Measurements from ENCODE around the gene IQSEC1. TPM values are rescaled to one million over a fixed set of nuclear protein-coding genes. Genes with fewer than 3 reads are reported as not detected.

Gene IQSEC1
- total RNA-seq, 1 donor from 2014 or later: 41.7 TPM

GRCh38 chr3:12940854-12941253 is 132.4 kb downstream of the IQSEC1 start:
- Mint-ChIP-seq H3K36me3 (peaks cover 3% of the 10 kb centered on the region), H3K9me3 (no peaks in the 10 kb centered on the region), H3K4me3 (no peak overlapping the region), H3K27me3 (ENCODE audit: low read depth) (no peaks in the 10 kb centered on the region), H3K4me1 (peaks cover 18% of the 10 kb centered on the region), H3K27ac (no peak overlapping the region)
- no peak for DNase-seq (ENCODE audit: low spot score in 2 of 2, unreplicated experiment in 2 of 2)
- no peak for TF ChIP-seq CTCF (IDR thresholded peaks at IDR 0.05; ENCODE audit: unreplicated experiment)

GRCh38 chr3:12939137-12939536 is 134.1 kb downstream of the IQSEC1 start:
- Mint-ChIP-seq H3K27me3 (ENCODE audit: low read depth) (no peaks in the 10 kb centered on the region), H3K4me3 (no peak overlapping the region), H3K36me3 (peaks cover 3% of the 10 kb centered on the region), H3K27ac (peak overlapping the region; percentile 47), H3K4me1 (peaks cover 2% of the 10 kb centered on the region), H3K9me3 (no peaks in the 10 kb centered on the region)
- no peak for TF ChIP-seq CTCF (IDR thresholded peaks at IDR 0.05; ENCODE audit: unreplicated experiment)
- no peak for DNase-seq (ENCODE audit: low spot score in 2 of 2, unreplicated experiment in 2 of 2)

DNA sequence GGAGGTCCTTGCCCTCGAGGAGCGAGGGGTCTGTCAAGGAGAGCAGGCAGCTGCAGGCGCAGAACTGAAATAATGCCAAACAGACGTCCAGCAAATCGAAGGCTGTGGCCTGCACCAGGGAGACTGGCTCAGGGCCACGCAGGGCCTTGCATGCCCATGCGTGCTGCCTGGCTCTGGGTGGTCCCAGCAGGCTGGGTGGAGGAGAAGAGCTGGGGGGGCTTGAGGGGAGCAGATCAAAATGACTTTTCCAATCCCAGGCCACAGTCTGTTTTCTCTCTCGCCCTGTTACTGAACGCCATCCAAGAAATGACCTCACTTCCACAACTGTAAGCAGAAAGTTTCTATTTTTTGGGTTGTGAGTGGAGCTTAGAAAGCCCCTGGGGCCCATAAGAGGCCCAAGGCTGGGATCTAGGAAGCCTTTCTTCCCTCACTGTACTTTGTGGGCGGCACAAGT is 134.9 kb downstream of the IQSEC1 start:
- Mint-ChIP-seq H3K27ac (peak overlapping the region; percentile 47), H3K9me3 (no peaks in the 10 kb centered on the region)

DNA sequence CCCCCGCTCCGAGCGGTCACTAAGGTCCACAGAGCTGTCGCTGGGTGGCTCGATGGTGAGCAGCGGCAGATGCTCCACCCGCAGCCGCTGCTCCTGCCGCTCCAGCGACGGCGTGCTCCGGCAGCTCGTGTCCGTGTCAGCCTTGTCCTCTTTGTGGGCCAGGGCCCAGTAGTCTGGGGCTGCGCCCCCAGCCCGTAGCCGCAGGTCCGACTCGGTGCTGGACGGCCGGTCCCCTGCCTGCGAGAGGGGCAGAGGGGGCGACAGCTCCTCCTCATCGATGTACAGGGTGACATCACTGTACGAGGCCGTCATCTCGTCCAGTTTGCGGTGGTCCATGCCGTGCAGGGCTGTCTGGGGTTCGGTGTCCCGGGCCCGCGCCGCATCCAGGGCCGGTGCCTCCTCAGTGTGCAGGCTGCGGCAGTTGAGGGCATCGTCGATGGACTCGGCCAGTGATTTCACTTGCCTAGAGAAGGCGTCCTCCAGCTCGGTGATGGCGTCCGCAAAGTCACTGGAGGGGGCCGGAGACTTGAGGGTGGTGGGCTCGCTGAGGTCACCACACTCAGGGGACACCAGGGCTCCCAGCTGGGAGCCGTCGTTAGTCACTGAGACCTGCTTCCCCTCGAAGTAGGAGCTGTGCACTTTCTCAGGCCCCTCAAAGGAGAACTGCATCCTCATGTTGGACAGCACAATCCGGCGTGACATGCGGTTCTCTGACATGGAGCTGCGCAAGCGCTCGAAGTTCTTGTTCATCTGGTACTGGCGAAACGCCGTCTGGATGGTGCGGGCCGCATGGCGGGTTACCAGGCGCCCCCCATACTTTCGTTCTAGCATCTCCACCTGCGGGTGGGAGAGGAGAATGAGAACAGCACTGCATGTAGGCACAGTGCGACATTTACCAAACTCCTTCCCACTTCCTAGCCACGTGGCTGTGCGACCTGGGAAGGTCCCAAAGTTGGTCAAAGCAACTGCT is 137.1 kb downstream of the IQSEC1 start:
- H3K27ac Mint-ChIP-seq: no peak overlapping the region
- peaks cover 3% of the 10 kb centered on the region for H3K36me3 Mint-ChIP-seq
- H3K27me3 Mint-ChIP-seq (ENCODE audit: low read depth): no peaks in the 10 kb centered on the region
- H3K4me3 Mint-ChIP-seq: no peak overlapping the region
- H3K4me1 Mint-ChIP-seq: no peaks in the 10 kb centered on the region
- no peak for TF ChIP-seq CTCF (IDR thresholded peaks at IDR 0.05; ENCODE audit: unreplicated experiment)
- no peaks in the 10 kb centered on the region for H3K9me3 Mint-ChIP-seq
- DNase-seq (ENCODE audit: low spot score in 2 of 2, unreplicated experiment in 2 of 2): no peak

More for the DNA sequence above, 134.9 kb downstream of the IQSEC1 start:
- no peak for TF ChIP-seq CTCF (IDR thresholded peaks at IDR 0.05; ENCODE audit: unreplicated experiment)
- no peak for DNase-seq (ENCODE audit: low spot score in 2 of 2, unreplicated experiment in 2 of 2)
- no peaks in the 10 kb centered on the region for H3K4me1 Mint-ChIP-seq
- H3K36me3 Mint-ChIP-seq: peaks cover 3% of the 10 kb centered on the region
- no peaks in the 10 kb centered on the region for H3K27me3 Mint-ChIP-seq (ENCODE audit: low read depth)
- H3K4me3 Mint-ChIP-seq: no peak overlapping the region

GRCh38 chr3:12935023-12935860 is 138.0 kb downstream of the IQSEC1 start:
- Mint-ChIP-seq H3K36me3 (peaks cover 3% of the 10 kb centered on the region), H3K27ac (no peak overlapping the region)
- no peak for TF ChIP-seq CTCF (IDR thresholded peaks at IDR 0.05; ENCODE audit: unreplicated experiment)

More at GRCh38 chr3:12935023-12935860, 138.0 kb downstream of the IQSEC1 start:
- Mint-ChIP-seq H3K27me3 (ENCODE audit: low read depth) (no peaks in the 10 kb centered on the region), H3K9me3 (no peaks in the 10 kb centered on the region), H3K4me1 (no peaks in the 10 kb centered on the region), H3K4me3 (no peak overlapping the region)
- no peak for DNase-seq (ENCODE audit: low spot score in 2 of 2, unreplicated experiment in 2 of 2)

Measured in mesothelial cell of epicardium (in vitro differentiated cells).